GM21447 (cell line): ENCODE results near the gene ATF5.
"Not testable (repeated sequence)": the region's sequence is repeated elsewhere in the genome, so short reads cannot be mapped to it uniquely, and the experiment has no call there.

Experiments used
- ATAC-seq: cut with Tn5 transposase; IDR thresholded peaks from one replicate; pipeline ENCODE4 v1.9.1; 2021; ENCODE audit not compliant: unreplicated experiment

Gene ATF5

DNA sequence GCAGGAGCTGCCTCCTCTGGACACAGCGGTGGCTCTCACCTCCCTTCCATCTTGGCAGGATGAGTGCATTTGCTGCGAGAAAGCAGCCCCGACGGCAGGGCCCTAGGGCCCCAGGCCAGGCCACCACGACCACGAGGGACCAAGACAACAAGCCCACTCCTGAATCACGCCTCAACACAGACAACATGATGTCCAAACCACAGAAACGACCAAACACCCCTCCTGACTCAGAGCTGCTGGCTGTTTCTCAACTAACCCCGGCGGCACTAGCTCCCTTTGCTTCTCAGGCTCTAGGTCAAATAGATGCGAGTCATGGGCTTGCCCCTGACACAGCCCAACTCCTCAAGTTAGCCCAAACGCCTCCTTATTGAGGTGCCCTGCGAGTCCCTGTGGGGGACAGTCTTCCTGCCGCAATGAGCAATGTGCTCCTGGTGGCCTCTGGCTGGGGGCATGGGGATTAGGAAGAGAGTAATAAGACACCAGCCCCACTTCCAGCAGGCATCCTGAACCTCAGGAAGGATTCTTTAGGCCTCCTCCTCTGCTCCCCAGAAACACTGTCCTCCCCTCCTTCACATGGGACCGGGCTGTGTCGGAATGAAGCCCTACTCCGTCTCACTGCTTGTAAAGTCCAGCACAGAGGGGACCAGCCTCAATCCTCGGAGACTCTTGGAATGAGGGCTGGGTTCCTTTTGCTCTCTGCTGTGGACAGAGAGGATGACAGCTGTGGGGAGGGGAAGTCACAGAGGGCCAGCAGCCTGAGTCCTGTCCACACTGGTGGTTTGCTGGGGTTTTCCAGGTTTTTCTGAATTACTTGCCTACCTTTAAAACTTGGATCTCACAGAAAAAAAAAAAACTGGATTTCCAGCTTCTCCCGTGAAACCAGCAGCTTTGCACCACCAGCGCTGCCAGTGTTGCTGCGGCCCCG, 6.9 kb upstream of the ATF5 start:
- ATAC-seq: no peak

DNA sequence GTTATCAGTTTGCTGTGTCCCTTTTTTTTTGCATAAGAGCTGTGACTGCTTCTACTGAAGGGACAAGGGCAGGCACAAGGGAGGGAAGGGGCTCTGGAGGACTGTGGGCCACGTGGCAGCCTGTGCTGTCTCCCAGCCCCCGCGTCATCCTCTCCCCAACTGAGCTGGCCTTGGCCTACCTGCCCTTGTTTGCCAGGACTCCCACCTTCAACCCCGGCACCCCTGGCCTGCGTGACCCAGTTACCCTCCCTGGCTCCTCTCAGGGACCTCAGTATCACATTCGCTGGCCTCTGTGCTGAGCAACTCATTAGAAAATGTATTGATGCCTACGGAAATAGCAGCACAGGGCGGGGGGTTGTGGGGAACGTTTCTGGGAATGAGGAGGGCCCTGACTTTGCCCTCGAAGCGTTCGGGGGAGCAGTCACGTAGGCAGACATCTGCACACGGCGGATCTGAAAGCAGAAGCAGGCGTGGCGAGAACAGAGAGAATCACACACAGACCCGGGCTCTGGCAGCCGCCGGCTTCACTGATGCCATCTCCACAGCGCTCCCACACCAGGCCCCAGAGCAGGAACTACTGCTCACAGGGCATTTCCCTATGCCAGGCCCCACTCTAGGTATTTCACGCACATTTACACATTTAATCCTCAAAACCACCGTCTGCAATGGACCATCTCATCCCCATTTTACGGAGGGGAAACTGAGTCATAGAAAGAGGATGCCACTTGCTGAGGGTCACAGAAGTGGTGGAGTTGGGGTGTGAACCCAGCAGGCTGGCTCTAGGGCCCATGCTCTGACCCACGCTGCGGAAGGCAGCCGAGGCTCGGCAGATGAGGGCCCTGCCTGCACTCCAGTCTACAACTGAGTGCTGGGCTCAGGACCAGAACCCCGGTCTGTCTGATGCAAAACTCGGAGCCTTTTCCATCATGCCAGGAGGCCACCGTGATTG, 5.7 kb upstream of the ATF5 start:
- peak; percentile 33 for ATAC-seq

DNA sequence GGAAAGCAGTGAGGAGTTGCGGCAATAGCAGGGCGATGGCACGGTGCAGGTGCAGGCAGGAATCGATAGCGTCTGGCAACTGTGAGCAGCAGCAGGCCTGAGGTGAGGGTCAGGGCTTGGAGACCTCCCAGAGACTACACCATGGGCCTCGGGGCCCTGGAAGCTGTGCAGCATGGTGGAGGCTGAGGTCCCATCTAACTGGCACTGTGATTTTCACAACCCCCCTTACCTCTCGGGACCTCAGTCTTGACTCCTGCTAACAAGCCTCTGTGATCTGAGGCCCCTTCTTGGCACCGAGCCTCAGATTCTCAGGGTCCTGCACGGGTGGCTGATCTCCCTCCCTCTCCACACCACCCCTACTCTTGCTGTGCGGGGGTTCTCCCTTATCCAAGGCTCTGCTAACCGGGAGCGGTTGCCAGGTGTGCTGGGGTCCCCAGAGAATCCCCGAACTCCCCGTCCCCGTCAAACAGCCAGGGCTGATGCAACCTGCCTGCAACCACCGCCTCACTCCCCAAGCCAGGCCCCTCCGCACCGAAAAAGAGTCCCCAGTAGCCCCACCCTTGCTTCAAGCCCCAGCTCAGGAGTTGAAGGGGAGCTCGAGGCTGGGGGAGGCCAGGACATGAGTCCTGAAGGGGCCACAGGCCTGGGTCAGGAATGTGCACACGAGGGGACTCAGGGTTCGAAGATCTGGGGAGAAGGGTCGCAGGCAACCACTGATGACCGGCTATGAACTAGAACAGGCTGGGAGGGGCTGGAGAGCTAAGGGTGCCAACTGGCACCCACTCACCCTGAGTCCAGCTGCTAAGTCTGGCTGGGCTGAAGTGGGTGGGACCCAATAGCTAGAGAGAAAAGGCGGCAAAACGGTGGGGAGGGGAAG, 4.8 kb upstream of the ATF5 start:
- ATAC-seq: no peak

DNA sequence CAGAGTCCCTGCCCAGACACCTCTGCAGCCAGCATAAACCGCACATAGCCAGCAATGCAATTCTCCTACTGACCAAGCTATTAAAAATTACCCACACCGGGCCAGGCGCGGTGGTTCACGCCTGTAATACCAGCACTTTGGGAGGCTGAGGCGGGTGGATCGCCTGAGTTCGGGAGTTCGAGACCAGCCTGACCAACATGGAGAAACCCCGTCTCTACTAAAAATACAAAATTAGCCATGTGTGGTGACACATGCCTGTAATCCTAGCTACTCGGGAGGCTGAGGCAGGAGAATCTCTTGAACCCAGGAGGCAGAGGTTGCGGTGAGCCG, 4.2 kb upstream of the ATF5 start:
- ATAC-seq: not testable (repeated sequence)

DNA sequence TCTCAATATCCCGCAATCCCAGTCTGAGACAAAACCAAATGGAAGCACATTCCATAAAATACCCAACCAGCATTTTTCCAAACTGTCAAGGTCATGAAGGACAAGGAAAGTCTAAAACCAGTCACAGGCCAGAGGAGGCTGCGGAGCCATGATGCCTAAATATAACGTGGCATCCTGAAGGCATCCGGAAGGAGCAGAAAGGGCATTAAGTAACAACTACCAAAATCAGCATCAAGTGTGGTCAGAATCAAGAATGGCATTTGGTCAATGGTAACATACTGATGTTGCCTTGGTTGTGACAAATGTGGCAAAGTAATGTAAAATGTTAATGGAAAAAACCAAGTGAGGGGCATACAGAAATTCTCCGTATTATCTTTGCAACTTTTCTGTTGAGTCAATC, 3.5 kb upstream of the ATF5 start:
- no peak for ATAC-seq

DNA sequence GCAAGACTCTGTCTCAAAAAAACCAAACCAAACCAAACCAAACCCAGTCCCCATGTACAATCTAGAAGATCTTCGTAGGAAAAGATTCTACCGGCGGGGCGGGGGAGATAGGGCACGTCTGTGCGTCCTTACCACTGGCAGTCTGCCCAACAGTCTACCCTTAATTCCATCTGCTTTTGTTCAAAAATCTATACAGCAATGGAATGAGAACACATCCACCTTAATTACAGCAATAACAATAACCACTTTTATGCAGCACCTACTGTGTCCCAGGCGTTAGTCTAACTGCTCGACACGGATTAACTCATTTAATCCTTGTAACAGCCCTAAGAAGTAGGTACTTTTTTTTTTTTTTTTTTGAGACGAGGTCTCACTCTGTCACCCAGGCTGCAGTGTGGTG, 2.5 kb upstream of the ATF5 start:
- ATAC-seq: no peak

DNA sequence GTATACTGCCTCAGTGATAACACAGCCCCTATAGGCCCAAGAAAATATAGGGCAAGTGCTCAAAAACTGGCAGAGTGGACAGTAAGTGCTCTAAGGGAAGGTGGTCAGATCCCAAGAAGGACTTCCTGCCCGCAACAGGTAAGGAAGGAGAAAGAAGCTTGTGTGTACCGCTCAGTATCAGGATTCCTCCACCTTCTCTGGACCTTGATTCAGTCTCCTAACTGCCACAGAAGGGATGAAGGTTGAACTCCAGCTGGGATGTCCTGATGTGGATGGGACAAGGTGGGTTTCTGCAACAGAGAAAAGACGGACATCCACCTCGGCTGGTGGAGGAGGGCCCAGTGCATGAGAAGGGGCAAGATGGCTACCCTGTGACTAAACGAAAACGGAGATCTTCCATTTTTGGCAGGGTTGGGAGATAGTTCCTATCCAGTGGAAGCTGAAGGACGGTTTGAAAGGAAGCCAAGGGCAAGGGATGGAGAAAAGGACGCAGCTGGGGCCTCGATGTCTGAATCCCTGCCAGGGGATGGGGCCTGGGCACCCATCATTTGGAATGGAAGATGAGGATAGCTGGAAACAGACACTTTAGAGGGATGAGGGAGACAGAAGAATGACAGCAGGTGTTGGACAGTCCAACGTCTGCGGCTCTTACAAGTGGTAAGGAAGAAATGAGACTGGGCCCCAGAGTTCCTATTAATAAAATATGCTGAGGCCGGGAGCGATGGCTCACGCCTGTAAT, 1.3 kb upstream of the ATF5 start:
- ATAC-seq: no peak

DNA sequence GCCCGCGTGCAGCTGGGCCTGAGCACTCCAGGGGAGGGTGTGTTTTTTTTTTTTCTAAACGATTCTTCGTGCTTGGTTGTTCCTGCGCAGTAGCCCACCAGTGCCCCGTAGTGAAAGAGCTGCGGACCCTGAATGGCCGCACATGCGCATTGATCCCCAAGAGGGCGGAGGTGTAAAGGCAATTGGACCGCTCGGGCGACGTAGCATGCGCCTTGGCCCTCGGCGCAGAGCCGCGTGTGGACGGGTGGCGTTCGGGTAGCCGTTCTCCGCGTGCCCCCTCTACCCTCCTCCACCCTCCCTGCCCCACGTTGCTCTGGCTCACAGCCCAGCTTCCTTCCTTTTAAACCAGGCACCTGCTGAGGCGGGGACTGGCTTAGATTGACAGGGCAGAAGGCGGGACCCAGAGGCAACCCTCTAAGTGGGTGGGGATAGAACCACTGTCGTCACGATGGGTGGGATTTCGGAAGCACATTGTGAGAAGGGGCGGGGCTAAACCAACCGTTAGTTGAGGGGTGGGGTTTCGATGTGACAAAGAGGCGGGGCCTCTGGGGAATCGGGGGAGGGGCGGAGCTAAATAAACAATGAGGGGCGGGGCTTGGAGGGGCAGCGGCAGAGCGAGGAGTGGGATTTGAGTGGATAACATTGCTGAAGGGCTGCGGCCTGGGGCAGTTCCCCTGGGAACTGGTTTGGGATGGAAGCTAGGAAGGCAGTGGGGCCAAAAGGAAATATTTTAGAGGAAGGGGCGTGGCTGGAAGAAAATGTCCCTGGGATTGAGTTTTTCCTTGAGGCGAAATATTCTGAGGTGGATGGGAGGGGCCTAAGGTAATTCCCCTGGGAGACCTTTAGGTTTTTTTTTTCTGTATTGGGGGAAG, 842 bp downstream of the ATF5 start:
- ATAC-seq: peak; percentile 50

DNA sequence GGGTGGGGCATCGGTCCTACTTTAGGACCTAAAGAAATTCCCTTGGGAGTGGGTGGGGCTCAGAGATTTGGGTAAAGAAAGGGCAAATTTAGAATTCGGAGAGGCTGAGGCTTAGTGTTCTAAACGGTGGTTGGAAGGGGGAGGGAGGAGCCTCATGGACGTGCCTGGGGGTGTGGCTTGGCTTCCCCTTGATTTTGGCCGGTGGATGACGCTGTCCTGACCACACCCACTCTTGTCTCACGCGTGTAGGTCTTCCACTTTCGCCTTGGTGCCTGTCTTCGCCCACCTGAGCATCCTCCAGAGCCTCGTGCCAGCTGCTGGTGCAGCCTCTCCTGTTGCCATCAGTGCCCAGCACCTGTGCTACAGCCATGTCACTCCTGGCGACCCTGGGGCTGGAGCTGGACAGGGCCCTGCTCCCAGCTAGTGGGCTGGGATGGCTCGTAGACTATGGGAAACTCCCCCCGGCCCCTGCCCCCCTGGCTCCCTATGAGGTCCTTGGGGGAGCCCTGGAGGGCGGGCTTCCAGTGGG, 1.5 kb downstream of the ATF5 start:
- ATAC-seq: no peak

DNA sequence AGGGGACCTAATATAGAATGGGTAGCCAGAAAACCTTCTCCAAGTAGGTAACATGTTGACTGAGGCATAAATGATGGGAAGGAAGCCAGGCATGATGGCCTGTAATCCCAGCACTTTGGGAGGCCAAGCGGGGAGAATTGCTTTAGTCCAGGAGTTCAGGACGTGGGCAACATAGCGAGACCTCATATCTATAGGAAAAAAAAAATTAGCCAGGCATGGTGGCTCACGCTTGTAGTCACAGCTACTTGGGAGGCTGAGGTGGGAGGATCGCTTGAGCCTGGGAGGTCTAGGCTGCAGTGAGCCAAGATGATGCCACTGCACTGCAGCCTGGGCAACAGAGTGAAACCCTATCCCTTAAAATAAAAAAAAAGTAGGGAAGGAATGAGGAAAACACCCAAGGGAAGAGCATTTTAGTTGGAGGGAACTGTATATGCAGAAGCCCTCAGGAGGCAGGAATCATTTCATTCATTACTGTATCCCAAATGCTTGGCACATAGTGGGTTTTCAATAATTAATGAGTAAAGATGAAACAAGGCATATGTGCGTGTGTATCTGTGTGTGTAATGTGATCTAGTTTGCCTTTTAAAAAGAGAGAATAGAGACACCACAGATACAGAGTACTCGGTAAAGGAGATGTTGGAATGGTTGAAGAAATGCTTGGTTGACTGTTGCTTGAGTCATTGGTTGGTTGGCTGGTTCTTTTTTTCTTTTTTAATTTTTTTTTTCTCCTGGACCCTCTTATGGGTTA, 2.5 kb downstream of the ATF5 start:
- ATAC-seq: no peak

DNA sequence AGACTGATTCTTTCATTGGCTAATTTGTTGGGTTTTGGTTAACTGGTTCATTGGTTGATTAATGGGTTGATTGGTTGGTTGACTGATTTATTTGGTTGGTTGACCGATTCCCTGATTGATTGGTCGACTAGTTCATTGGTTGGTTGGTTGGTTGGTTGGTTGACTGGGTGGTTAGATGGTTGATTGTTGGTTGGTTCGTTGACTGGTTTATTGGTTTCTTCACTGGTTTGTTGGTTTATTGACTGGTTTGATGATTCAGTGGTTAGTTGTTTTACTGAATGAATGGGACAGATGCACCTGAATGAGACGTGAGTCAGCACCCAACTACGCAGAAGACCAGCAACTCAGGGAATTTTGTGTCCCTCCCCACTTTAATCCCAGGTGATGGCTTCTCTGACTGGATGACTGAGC, 3.0 kb downstream of the ATF5 start:
- ATAC-seq: no peak

DNA sequence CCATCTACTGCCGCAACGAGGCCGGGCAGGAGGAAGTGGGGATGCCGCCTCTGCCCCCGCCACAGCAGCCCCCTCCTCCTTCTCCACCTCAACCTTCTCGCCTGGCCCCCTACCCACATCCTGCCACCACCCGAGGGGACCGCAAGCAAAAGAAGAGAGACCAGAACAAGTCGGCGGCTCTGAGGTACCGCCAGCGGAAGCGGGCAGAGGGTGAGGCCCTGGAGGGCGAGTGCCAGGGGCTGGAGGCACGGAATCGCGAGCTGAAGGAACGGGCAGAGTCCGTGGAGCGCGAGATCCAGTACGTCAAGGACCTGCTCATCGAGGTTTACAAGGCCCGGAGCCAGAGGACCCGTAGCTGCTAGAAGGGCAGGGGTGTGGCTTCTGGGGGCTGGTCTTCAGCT, 3.7 kb downstream of the ATF5 start:
- no peak for ATAC-seq

DNA sequence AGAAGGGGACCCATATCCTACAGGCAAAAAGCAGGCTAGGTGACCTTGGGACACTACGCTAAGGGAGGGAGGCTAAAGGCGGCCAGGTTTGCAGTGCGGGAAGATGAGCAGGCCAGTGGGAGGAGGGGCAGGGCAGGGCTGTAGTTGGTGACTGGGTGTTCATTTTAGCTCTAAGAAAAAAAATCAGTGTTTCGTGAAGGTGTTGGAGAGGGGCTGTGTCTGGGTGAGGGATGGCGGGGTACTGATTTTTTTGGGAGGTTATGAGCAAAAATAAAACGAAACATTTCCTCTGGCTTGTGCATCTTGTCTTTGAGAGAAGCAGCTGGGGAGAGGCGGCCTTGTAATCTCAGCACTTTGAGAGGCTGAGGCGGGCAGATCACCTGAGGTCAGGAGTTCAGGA, 4.6 kb downstream of the ATF5 start:
- ATAC-seq: no peak

DNA sequence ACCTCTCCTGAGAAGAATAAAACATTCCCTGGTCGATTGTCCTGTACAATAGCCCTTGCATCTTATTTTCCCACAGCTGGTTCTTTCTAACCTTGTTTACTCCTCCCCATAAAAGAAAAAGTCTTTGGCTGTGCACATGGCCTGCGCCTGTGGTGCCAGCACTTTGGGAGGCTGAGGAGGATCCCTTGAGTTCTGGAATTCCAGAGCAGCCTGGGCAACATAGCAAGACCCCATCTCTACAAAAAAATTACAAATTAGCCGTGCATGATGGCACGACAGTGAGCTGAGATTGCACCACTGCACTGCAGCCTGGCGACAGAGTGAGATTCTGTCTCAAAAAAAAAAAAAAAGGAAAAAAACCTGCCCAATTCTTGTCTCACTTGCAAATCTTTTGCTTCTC, 7.5 kb downstream of the ATF5 start:
- ATAC-seq: no peak

DNA sequence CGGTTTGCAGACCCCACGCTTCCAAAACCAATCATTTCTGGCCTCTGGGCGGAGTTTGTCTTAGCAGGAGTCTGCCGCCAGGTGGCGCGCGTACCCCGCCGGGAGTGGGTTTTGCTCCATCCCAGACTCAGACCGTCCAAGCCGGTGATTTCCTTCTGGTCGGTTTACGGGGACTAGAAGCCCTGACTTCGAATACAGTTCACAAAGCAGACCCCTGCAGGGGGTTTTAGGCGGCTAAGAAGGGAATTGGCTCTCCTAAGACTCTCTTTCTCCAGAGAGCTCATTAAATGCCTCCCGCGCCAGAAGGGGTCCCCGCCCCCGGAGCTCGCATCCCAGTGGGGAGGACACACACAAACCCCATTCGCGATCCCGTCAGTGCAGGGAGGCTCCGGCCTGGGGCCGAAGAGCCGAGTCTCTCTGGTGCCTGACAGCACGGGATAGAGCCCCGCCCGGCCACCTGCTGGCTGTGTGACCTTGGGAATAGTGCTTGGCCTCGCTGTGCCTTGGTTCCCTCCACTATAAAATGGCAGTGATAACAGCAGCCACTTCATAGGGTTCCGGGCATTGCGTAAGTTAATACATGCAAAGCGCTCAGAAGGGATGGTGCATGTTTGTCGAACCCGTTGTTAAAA, 8.9 kb downstream of the ATF5 start:
- no peak for ATAC-seq

DNA sequence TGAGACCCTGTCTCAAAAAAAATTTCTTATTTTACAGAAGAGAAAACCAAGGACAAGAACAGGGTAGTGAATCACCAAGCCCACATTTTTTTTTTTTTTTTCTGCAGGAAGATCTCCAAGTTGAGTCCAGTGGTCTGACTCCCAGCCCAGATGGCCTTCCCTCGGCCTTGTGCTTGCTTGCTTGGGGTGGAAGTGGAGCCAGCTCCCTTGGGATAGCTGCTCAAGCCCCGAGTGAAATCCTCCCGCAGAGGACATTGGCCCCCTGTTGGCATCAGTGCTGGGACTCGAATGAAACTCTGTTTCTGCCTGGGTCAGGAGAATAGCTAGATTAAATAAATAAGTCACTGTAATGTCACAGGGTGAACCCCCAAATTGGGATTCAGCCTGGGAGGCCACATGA, 9.7 kb downstream of the ATF5 start:
- no peak for ATAC-seq

DNA sequence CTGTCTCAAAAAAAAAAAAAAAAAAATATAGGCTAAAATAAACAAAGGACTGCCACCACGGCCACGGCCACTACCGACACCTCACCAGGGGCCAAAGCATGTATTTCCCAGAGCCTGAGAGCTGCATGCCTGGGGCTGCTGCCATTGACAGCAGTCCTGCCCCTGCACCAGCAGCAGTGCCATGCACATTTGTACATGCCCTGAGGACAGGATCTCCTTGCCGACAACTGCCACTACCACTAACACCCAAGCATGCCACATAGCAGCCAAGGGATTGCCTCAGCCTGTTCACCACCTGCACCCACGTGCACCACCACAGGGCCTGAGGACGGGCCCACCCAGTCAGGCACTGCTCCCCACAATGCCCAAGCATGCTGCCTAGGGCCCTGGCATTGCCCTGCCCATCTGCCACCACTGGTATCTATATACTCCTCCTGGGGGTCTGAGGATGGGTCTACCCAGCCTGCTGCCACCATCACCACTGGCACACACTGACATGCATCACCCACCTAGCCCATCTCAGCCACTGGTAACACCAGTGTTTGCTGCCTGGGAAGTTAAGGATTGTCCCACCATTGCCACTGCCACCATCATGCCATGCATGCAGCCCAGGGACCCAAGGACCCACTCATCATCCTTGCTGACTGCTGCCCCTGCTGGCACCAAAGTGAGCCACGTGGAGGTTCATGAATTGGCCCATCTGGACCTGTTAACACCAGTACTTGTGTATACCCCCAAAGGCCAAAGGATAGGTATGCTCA, 10.9 kb downstream of the ATF5 start:
- ATAC-seq: no peak
